Urothelium cell line (cell line): ENCODE data around the gene DCLK2.

Experiments
- DNase-seq: peaks from one replicate; pipeline ENCODE4 v3.0.0; 2011; ENCODE audit warnings: low spot score, mixed read lengths
- FAIRE-seq: peaks from 2 replicates; lab custom pipeline; 2011; peaks lifted over from hg19 to GRCh38; lab: Jason Lieb, UNC

DCLK2 gene

DNA sequence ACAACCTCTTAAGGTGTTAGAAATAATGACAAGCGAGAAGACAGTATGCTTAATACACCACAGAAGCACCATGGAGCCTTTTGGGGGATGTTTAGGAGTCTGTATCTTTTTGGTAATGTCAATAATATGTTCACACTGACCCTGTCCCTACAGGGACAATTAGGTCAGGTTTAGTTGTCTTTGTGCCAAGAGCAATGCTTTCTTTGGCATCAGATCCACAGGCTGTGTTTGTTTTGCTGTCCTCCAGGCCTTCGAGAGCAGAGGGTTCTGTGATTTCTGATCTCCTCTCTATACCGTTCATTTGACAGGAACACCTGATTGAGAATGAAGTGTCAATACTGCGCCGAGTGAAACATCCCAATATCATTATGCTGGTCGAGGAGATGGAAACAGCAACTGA, 153.8 kb downstream of the DCLK2 start:
- FAIRE-seq, result no peak
- DNase-seq, result no peak

DNA sequence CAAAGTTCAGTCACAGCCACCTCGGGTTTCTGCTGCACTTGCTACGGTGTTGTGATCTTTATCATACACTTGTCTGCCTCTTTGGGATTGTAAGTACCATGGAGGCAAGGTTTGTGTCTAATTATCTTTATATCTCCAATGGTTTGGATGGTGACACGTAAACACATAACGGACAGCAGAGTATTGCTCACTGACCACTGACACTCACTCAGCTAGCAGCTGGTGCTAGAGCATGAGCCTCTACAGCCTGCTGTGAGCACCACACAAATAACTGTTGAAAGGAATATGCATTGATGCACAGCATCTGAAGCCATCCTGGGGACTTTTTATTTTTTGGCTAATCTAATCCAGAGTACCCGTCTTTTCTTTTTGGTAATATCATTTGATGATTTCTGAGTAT, 156.0 kb downstream of the DCLK2 start:
- DNase-seq, result no peak

DNA sequence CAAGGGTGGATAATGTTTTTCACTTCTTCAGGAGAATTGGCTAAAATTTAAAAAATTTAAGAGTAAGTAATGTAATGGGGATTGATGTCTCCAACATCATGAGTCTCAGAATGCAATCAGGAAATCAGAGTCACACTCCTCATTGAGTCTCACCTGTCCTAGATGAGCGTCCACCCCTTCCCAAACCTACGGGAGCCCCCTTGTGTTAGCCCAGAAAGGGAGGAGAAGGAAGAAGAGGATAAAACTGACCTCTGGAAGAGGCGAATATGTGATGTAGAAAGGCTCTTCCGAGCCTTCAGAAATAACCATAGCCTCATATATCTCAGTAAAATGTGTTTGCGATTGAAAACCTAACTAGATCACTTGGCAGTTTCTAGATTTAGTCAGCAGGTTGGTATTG, 157.1 kb downstream of the DCLK2 start:
- DNase-seq (no peak), FAIRE-seq (no peak)

More for the DNA sequence above, 156.0 kb downstream of the DCLK2 start:
- FAIRE-seq, result no peak

DNA sequence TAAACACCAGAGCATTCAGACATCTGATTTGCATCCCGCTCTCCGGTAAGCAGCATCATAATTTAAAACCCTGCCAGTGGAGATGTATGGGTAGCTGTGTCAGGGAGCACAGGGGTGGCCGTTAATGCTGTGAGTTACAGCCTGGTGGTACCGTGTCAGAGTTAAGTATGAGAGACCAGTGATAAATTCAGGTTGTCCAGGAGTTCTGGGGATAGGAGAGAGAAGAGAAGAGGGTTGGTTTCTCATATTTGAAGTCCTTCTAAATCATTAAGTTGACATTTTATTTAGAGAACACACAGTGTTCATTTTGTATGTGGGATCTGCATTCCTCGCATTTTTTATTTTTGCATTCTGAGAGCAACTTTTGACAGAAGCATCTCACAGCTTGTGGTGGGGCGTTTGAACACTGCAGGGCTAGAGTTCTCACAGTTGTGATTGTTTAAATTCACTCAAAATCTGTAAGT, 157.6 kb downstream of the DCLK2 start:
- DNase-seq (no peak), FAIRE-seq (no peak)

DNA sequence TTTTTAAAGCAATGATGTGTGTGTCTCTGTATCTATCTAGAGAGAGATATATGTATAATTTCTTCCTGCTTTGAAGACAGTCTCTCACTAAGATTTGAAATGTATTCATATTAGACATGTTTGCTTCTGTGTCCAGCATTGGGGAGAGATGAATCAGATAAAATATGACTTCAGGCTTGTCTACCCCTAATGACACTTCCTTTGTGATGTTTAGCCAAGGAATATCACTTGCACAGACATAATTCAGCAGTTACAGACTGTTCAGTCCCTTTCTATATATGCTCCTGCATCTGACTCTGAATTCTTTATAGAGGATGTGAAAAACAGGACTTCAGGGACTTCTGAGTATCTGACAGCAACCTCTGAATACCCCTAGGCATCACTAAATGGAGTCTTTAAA, 158.4 kb downstream of the DCLK2 start:
- DNase-seq, result no peak
- no peak for FAIRE-seq

DNA sequence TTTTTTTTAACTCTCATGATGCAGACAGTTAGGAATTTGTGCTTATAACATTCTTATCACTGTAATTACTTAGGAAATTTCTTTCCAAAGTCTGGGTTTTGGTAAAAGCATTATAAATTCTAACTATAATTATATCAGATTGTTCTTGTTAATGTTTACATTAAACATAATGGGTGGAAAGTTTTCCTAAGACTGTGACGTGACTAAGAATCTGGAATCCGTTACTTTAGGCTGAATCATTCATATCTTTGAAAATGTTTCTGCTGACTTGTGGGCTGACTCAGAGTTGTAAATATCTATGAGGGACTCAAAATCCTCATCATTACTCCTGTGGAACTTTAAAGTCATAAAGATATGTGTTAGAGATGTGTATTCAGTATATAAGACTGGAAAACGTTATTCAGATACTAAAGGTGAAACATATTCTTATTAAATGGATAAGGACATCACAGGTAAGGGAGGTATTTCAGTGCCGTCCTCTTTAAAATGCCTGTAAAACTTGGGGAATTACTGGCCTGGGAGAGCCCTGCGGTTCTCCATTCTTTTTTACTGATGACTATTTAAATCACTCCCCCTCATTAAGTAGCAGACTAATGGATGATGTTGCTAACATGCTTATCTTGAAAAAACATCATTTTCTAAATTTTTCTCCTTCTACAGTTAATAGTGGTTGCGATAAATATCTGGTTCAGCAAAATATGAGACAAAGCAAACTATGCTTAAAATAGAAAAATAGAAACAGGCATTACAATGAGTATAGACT, 159.0 kb downstream of the DCLK2 start:
- DNase-seq (peak; percentile 40), FAIRE-seq (no peak)

DNA sequence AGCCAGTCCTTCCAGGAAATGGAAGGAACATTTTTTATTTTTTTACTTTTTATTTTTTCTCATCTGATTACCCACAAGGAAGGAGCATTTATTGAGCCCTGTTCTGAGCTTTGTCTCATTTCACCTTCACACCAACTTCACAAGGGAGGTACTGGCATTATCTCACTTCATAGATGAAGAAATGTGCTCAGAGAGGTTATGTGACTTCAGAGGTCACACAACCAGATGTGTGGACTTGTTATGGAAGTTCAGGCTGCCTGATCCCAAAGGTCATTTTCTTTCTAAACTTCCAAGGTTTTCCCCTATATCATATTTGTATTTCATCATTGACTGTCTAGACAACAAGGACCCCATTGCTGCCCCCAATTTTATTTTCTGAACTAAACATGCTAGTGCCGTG, 160.3 kb downstream of the DCLK2 start:
- FAIRE-seq, result no peak
- no peak for DNase-seq

DNA sequence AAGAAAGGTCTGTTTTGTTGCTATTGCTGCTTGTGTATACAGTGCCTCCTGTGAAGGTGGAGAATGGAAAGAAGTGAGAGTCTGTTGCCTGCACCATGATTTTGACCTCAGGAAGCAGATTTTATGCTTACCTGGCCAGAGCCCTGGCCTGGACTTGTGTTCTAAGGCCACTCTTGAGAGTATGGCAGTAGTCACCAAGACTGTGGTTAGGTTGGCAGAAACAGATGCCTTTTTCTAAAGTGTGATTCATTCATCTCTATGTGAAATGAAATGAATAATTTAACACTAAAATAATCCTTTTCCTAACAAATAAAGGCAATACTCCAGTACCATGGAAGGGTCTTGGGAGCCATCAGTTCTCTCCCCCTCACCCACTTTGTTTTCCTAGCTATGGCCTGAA, 161.8 kb downstream of the DCLK2 start:
- DNase-seq (no peak), FAIRE-seq (peak; percentile 78)

DNA sequence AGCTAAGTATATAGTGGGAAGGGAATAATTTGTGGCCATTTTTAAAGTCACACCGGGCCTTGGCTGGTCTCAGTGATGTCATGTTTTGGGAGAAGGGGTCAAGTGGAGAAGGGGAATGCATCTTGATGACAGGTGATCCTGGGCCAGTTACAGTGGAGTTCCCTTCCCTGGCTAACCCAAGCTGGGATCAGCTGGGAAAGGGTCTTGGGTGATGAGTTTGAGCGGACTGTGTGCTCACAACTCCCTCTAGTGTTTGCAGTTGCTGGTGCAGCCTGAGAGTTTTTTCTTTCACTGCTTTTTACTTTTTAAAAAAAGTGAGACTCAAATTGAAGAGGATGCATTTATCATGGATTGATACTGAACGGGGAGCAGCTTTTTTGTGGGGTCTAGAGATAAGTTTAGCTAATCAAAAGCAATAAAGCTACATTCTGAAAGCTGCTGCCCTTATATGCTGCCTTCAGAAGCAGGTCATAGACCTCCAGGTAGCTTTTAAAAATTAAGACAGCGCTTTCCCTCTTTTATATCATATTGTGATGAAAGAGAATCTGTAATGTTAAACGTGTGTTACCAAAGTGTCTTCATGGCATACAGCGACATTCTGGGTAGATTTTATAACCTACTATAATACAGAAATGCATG, 164.7 kb downstream of the DCLK2 start:
- FAIRE-seq, result no peak

DNA sequence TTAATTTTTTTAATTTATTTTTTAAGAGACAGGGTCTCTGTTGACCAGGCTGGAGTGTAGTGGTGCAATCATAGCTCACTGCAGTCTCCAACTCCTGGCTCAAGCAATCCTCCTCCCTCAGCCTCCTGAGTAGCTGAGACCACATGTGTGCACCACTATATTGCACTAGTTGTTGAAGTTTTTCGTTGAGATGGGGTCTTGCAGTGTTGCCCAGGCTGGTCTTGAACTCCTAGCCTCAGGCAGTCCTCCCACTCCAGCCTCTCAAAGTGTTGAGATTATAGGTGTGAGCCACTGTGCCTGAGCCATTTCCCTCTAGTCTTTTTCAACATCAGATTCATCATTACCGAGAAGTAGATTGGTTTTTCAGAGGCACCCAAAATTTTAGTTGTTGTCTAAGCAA, 165.7 kb downstream of the DCLK2 start:
- FAIRE-seq (no peak), DNase-seq (no peak)

More for the DNA sequence above, 164.7 kb downstream of the DCLK2 start:
- peak; percentile 49 for DNase-seq

DNA sequence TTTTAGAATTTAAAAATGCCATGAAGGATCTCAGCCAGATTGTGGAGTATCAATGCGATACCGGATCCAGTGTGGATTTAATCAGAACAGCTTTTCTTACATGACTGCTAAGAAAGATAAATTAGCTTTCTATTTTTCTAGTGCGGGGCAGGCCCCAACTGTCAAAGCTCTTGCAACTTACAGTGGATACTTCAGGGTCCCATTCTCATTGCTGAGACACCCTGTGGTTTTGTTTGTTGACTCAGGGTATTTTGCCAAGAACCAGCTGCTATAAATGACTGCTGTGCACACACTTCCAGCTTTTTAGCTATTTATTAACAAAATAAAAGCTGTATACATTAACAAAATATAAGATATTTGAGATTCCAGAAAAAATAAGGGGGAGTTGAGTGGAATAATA, 166.4 kb downstream of the DCLK2 start:
- DNase-seq (no peak), FAIRE-seq (no peak)

DNA sequence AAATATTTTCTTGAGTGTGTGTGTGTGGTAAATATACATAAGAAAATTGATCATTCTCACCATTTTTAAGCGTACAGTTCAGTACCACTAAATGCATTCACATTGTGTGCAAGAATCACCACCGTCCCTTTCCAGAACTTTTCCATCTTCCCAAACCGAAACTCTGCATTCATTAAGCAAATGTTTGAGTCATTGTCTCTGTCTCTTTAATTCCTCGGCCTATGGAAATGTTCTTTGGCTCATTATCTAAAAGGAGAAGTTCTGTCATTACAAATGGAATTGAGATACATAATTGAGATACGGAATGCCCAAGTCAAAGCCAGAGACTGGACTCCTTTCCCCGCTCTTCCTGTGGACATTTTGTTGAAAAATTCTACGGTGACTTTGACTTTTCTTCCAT, 168.9 kb downstream of the DCLK2 start:
- FAIRE-seq (no peak), DNase-seq (no peak)

DNA sequence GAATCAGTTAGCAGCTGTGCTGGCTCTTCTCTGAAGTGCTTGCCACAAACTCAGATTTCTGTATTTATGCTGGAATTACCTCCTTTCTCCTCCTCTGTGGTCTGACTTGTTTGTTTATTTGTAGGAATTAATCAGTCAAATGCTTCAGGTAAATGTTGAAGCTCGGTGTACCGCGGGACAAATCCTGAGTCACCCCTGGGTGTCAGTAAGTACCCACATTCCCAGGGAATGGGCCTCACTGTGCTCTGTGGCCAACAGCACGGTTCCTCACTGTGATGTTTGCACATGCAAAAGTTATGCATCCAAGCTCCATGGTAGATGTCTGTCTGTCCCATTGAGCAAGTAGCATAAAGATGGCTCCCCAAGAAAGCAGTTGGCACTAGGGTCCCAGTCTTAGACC, 169.9 kb downstream of the DCLK2 start:
- no peak for DNase-seq
- no peak for FAIRE-seq

DNA sequence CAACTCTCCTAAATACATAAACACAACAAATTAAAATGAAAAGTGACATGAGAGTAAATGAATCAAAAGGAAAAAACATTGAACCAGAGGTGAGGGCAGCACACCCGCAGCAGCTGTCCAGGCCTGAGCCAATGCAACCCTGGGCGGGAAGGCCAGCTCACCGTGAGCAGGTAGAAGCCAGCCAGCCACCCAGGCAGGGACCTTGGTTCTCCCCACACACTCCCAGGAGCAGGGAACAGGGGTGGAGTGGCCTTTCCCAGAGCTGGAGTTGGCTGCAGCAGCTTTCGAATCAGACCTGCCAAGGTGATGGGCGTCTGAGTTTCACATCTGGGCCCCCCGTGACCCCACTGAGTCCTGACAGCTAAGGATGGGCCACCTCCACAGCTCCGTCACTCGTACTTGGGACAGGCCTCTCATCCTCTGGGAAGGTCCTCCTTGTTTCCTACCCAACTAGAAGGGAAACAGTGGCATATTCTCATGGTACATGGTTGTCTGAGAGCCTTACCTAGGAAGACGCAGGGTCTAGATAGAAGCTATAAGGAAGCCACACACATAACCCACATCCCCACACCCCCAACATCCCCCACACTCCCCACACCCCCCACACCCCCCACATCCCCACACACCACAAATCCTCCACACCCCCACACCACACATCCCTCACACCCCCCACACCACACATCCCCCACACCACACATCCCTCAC, 172.2 kb downstream of the DCLK2 start:
- no peak for DNase-seq
- FAIRE-seq, result no peak

DNA sequence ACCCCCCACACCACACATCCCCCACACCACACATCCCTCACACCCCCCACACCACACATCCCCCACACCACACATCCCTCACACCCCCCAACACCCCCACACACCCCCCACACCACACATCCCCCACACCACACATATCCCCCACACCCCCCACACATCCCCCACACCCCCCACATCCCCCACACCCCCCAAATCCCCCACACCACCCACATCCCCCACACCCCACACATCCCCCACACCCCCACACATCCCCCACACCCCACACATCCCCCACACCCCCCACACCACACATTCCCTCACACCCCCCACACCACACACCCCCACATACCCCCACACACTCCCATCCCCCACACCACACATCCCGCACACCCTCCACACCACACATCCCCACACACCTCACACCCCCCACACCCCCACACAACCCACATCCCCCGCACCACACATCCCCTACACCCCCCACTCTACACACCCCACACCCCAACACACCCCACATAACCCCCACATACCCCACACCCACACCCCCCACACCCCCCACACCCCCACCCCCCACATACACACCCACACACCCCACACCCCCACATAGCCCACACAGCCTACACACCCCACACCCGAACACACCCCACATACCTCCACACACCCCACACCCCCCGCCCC, 172.9 kb downstream of the DCLK2 start:
- DNase-seq (no peak), FAIRE-seq (no peak)

DNA sequence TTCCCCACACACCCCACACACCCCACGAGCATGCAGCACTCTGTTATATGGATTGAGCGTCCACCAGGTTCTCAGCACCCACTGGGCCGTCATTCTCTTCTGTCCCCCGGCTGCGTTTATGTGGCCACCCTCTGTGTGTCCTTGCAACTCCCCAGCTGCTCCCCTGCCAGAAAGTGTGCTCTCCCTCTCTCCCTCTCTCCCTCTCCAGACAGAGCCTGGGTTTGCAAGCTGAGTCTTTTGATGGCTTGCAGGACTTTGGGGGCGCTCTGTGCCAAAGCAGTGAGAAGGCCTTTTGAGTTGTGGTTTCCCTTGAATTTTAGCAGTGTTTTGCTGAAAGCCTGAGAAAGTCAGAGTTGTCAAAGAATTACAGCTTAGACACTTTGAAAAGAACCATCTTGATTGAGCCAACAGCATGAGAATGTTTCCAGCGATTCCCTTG, 173.5 kb downstream of the DCLK2 start:
- FAIRE-seq (no peak), DNase-seq (no peak)

DNA sequence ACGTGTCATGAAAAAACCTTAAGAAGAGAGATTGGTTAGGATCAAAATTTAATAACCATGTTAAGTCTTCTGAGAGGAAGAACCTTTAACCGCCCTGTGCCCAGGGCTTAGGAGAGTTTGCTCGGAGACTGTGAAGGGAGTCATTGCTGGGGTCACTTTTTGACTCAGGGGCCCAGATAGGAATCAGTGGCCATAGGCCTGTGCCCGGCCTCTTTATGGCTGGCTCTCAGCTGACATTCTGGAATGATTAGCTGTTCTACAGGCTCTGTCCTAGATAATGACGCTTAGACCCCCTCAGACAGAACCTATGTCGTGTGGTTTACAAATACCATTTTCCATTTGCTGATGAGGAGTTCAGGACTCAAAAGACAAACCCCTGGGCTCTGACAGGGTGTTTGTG, 174.1 kb downstream of the DCLK2 start:
- FAIRE-seq (no peak), DNase-seq (no peak)

DNA sequence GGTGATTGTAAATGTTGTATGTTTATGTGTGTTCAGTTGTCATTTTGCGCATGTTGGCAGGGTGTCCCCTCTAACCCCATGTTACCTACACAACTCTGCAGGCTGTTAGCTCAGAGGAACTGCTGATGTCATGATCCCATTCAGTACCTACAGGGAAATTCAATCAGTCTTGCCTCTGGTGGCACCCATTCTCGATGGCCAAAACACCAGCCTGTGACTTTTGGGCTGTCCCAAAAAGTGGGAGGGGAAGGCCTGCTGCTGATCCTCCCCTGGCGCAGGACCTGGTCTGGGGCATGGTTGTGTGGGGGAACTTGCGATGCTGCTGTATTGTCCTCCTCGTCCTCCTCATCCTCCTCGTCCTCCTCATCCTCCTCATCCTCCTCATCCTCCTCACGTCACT, 174.5 kb downstream of the DCLK2 start:
- DNase-seq, result no peak
- no peak for FAIRE-seq

DNA sequence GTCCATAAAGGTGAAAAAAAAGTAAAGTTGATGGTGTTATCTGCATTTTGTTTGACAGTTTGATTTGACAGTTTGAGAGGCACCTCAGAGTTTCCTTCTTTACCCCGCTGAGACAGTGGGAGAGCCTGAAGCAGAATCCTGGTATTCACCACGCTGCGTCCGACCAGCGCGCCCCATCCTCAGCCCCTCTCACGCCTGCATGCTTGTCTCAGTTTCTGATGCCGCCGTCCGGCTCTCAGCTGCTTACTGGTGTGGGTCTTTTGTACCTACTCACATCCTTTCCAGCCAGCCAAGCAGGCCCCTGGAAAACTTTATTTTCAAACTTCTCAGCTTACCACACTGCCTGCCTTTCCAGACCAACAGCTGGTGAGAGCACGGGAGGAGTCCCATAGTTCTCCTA, 175.2 kb downstream of the DCLK2 start:
- DNase-seq (no peak), FAIRE-seq (no peak)

DNA sequence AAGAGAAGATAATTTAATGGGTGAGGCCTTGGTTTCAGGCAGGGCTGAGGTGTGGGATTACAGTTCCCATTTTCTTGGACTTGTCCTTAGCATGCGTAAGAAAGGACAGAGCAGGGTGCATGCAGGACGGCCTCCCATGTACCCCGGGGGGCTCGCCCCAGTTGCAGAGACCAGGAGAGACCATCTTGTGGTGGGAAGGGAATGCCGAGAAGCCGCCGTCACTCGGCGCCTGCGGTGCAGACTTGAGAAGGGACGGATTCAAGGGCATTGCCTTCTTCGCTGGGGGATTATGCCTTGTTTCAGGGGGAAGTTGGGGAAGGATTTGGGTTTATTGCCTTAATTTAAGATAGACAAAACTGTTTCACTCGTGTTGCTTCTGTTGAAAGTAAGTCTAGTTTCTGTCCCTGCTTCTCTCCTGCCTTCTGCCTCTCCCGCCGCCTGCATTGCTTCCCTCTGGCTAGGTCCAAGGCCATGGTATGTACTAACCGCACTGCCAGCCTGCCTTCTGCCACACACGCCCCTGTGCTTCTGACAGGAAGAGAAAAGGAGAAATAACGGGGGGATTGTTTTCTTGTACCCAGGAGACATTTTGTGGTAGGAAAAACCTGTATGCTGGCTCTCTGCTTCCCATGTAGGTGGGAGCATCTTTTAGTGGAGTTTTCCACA, 175.9 kb downstream of the DCLK2 start:
- FAIRE-seq (no peak), DNase-seq (no peak)
